ENCODE data around the gene SLC25A2.
"Not testable (repeated sequence)": the region's sequence is repeated elsewhere in the genome, so short reads cannot be mapped to it uniquely, and the experiment has no call there.

The SLC25A2 gene

DNA sequence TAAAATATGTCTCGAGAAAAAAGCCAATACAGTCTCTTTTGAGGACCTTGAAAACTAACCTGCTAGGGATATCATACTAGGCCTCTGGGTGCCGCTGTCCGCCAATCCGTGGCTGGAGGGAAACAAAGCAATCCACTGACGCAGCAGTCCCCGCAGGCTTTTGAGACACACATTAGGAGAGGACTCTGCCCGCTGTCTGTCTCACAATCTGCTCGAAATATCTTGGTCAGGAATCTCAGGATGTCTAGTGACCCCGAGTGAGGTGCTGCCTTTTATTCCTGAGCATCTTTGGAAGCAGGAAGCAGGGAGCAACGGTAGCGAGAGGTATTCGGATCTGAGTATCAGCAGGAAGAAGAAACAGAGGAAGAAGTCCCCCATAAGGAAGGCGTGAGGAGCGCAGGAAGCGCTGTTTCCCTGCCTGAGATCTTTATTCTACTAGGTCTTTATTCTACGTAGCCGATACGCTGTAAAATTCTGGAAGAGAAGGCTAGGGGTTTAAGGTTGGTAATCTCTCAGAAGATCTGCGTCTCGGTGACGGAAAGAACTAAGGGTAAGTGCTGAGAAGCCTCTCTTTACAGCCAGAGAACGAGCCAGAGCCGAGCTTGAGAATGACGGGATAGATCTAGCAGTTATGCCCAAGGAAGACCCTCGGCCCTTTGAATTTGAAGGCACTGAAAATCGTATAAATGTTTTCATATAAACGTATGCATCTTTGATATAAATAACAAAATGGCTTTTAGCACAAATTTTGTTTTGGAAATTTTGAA, 22.4 kb upstream of the SLC25A2 start:
- Mint-ChIP-seq H3K36me3 (ENCODE audit: low read depth) (peaks cover 25% of the 10 kb centered on the region), H3K27me3 (peaks cover 43% of the 10 kb centered on the region)

GRCh38 chr5:141322261-141322660, 18.4 kb upstream of the SLC25A2 start:
- Mint-ChIP-seq H3K9me3 (peaks cover 59% of the 10 kb centered on the region), H3K36me3 (ENCODE audit: low read depth) (peaks cover 52% of the 10 kb centered on the region), H3K4me3 (no peak overlapping the region), H3K4me1 (peaks cover 43% of the 10 kb centered on the region), H3K27ac (no peak overlapping the region), H3K27me3 (peaks cover 9% of the 10 kb centered on the region)
- DNase-seq, result no peak
- ATAC-seq, result no peak

More for the DNA sequence above, 22.4 kb upstream of the SLC25A2 start:
- H3K4me1 Mint-ChIP-seq, result peaks cover 14% of the 10 kb centered on the region
- DNase-seq (peak; percentile 61), ATAC-seq (peak; percentile 87)
- H3K9me3 Mint-ChIP-seq, result peaks cover 58% of the 10 kb centered on the region
- peak overlapping the region; percentile 85 for H3K4me3 Mint-ChIP-seq
- peak overlapping the region; percentile 76 for H3K27ac Mint-ChIP-seq

DNA sequence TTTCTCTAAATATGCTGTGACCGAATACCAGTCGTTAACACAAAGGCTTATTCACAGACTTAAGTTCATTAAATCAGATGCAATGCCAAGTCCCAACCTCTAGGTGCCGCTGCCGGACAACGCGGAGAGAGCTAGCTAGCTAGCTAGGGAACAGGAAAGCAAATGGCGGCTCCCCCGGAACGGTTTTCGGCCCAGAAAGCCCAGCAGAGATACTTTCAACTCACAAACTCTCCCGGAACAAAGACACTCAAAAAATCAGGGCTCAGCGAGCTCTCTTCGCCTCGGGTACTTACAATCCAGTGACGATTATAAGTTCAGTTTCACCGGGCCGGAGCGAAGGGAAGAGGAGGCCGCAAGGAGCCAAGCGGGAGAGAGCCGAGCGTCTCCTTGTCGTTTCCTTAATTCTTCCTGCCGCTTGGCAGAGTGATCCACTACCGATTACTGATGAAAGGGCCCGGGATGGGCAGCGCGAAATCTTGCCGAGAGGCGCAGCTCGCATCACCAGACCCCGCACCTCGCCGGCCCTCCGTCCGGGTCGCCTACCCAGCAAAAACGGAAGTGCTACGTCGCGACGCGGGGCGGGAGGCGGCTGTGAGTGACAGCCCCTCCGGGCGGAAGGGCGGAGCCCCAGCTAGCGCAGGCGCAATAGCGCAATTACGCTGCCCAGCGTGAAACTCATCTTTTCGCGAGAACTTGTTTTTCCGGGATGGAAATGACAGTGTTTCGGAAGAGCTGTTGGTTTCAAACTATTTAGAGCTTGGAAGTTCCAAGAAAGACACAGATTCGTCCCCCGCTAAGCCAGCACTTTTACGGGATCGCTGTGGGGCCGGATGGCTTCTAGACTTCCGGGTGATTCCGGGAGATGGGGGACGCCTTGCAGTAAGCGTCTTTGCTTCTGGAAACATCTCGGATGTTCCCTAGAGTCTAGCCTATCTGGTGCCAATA, 16.6 kb upstream of the SLC25A2 start, which contains the start of gene TAF7:
TSS of gene TAF7 (minus strand) at position 560 of the 945 bp plus-strand sequence. CDS start 740 bp downstream, outside the sequence.
- H3K36me3 Mint-ChIP-seq (ENCODE audit: low read depth), result peaks cover 63% of the 10 kb centered on the region
- peaks cover 40% of the 10 kb centered on the region for H3K4me1 Mint-ChIP-seq
- H3K4me3 Mint-ChIP-seq, result peak within 1 kb of the TSS; percentile 95
- peaks cover 55% of the 10 kb centered on the region for H3K9me3 Mint-ChIP-seq
- peak; percentile 96 for ATAC-seq
- H3K27me3 Mint-ChIP-seq, result no peaks in the 10 kb centered on the region
- DNase-seq, result peak; percentile 93
- peak within 1 kb of the TSS; percentile 97 for H3K27ac Mint-ChIP-seq

GRCh38 chr5:141319699-141320098, 15.8 kb upstream of the SLC25A2 start:
- Mint-ChIP-seq H3K27me3 (no peaks in the 10 kb centered on the region), H3K27ac (peak overlapping the region; percentile 97), H3K4me1 (peaks cover 41% of the 10 kb centered on the region), H3K36me3 (ENCODE audit: low read depth) (peaks cover 71% of the 10 kb centered on the region), H3K4me3 (peak overlapping the region; percentile 95), H3K9me3 (peaks cover 62% of the 10 kb centered on the region)
- ATAC-seq (no peak), DNase-seq (no peak)

- Mint-ChIP-seq H3K27ac (peak overlapping the region; percentile 37), H3K36me3 (ENCODE audit: low read depth) (peaks cover 74% of the 10 kb centered on the region), H3K9me3 (peaks cover 63% of the 10 kb centered on the region), H3K4me3 (peak overlapping the region; percentile 95), H3K4me1 (peaks cover 41% of the 10 kb centered on the region), H3K27me3 (no peaks in the 10 kb centered on the region)
- ATAC-seq (no peak), DNase-seq (no peak)
These were observed 15.4 kb upstream of the SLC25A2 start for GRCh38 chr5:141319202-141319601.

GRCh38 chr5:141316963-141317362, 13.1 kb upstream of the SLC25A2 start:
- H3K27ac Mint-ChIP-seq, H3K27me3 Mint-ChIP-seq, ATAC-seq, DNase-seq, H3K4me3 Mint-ChIP-seq: not testable (repeated sequence)
- Mint-ChIP-seq H3K36me3 (ENCODE audit: low read depth) (peaks cover 87% of the 10 kb centered on the region), H3K4me1 (peaks cover 37% of the 10 kb centered on the region), H3K9me3 (peaks cover 74% of the 10 kb centered on the region)

DNA sequence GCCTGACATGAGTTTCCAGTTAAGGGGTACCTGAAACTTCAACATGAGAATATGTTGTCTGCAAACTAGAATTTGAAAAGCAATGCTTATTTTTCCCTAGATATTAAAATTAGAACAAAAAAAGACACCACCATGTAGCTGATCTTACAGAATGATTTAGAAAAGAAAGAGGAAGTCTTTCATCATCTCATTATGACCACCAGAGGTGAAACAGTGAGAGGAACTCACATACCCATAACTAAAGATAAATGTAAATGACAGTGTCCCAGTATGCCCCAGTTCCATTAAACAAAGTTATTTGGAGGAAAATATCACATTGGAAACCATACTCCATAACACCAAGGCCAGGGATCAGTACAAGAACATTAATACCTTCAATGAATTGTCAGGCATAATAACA, 9.9 kb upstream of the SLC25A2 start:
- peaks cover 64% of the 10 kb centered on the region for H3K9me3 Mint-ChIP-seq
- no peak for ATAC-seq

GRCh38 chr5:141306630-141307029, 2.8 kb upstream of the SLC25A2 start:
- Mint-ChIP-seq H3K4me1 (no peaks in the 10 kb centered on the region), H3K36me3 (ENCODE audit: low read depth) (peaks cover 47% of the 10 kb centered on the region), H3K27me3 (no peaks in the 10 kb centered on the region), H3K27ac (no peak overlapping the region), H3K4me3 (no peak overlapping the region), H3K9me3 (peaks cover 57% of the 10 kb centered on the region)
- DNase-seq (no peak), ATAC-seq (no peak)

More for the DNA sequence above, 9.9 kb upstream of the SLC25A2 start:
- peaks cover 8% of the 10 kb centered on the region for H3K4me1 Mint-ChIP-seq
- no peak overlapping the region for H3K4me3 Mint-ChIP-seq
- no peak for DNase-seq
- no peaks in the 10 kb centered on the region for H3K27me3 Mint-ChIP-seq
- peaks cover 76% of the 10 kb centered on the region for H3K36me3 Mint-ChIP-seq (ENCODE audit: low read depth)
- H3K27ac Mint-ChIP-seq, result no peak overlapping the region

DNA sequence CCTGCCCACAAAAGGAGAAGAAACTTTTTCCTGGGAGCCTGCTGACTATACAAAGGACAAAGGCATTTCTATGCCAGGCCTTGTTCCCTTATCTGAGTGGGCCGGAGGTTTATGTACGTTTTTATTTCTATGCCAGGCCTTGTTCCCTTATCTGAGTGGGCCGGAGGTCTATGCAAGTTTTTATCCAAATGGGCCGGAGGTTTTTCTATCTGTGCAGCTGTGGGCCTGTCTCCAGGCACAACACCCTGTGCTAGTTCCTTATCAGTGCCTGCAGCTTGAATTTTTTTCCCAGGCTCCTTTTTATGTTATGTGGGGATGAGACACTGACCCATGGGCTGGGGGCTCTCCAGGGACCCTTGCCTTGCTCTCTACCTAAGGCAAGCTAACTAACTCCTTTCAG, 5.5 kb downstream of the SLC25A2 start:
- ATAC-seq (no peak), DNase-seq (no peak)
- no peak overlapping the region for H3K4me3 Mint-ChIP-seq
- no peak overlapping the region for H3K27ac Mint-ChIP-seq
- peaks cover 38% of the 10 kb centered on the region for H3K36me3 Mint-ChIP-seq (ENCODE audit: low read depth)
- H3K27me3 Mint-ChIP-seq, result no peaks in the 10 kb centered on the region
- H3K4me1 Mint-ChIP-seq, result no peaks in the 10 kb centered on the region
- H3K9me3 Mint-ChIP-seq, result peaks cover 55% of the 10 kb centered on the region

GRCh38 chr5:141272906-141273305, 30.9 kb downstream of the SLC25A2 start:
- H3K4me1 Mint-ChIP-seq, result no peaks in the 10 kb centered on the region
- DNase-seq, result no peak
- H3K4me3 Mint-ChIP-seq, result no peak overlapping the region
- no peak overlapping the region for H3K27ac Mint-ChIP-seq
- H3K27me3 Mint-ChIP-seq, result no peaks in the 10 kb centered on the region
- peaks cover 30% of the 10 kb centered on the region for H3K36me3 Mint-ChIP-seq (ENCODE audit: low read depth)
- peaks cover 65% of the 10 kb centered on the region for H3K9me3 Mint-ChIP-seq
- ATAC-seq, result no peak

GRCh38 chr5:141269195-141269594, 34.7 kb downstream of the SLC25A2 start:
- peaks cover 44% of the 10 kb centered on the region for H3K36me3 Mint-ChIP-seq (ENCODE audit: low read depth)
- H3K27ac Mint-ChIP-seq, result no peak overlapping the region
- no peak for DNase-seq
- ATAC-seq, result no peak
- no peak overlapping the region for H3K4me3 Mint-ChIP-seq
- peaks cover 71% of the 10 kb centered on the region for H3K9me3 Mint-ChIP-seq
- H3K27me3 Mint-ChIP-seq, result no peaks in the 10 kb centered on the region
- H3K4me1 Mint-ChIP-seq, result no peaks in the 10 kb centered on the region

DNA sequence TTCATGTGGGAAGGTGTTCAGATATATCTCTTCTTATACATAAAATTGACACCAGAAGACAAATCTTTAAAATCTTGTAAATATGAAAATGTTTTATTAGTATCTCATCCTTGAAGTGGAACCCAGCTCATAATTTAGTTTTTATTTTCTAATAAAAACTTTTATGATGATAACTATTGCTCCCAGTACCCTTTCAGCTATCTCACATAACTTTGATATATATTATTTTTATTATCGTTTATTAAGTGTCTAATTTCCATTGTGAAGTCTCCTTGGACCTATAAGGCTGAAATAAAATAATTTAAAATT, 42.7 kb downstream of the SLC25A2 start:
- H3K27me3 Mint-ChIP-seq, result no peaks in the 10 kb centered on the region
- peaks cover 74% of the 10 kb centered on the region for H3K9me3 Mint-ChIP-seq
- no peak for DNase-seq
- H3K4me1 Mint-ChIP-seq, result no peaks in the 10 kb centered on the region
- H3K27ac Mint-ChIP-seq, result no peak overlapping the region
- H3K4me3 Mint-ChIP-seq, result no peak overlapping the region
- H3K36me3 Mint-ChIP-seq (ENCODE audit: low read depth), result peaks cover 55% of the 10 kb centered on the region
- ATAC-seq, result no peak

GRCh38 chr5:141260458-141261237, 43.2 kb downstream of the SLC25A2 start:
- ATAC-seq, result no peak
- H3K36me3 Mint-ChIP-seq (ENCODE audit: low read depth), result peaks cover 54% of the 10 kb centered on the region
- DNase-seq, result no peak
- H3K27me3 Mint-ChIP-seq, result no peaks in the 10 kb centered on the region
- H3K9me3 Mint-ChIP-seq, result peaks cover 74% of the 10 kb centered on the region
- no peak overlapping the region for H3K4me3 Mint-ChIP-seq
- no peaks in the 10 kb centered on the region for H3K4me1 Mint-ChIP-seq
- no peak overlapping the region for H3K27ac Mint-ChIP-seq

DNA sequence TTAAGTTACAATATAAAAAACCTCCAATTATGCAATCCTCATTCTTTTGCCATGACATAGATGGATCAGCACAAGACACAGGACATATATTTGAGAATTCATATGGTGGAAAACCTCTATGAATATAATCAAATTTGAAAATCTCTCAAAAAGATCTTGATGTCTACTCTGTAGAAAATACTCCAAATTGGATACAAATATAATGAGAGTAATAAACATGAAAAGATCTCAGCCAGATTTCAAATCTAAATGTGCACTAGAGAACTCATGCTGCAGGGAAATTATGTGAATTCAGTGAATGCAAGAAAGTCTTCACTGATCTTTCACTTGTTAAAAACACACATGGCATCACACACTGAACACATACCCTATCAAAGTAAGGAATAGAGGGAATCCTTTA, 44.9 kb downstream of the SLC25A2 start:
- Mint-ChIP-seq H3K4me1 (no peaks in the 10 kb centered on the region), H3K36me3 (ENCODE audit: low read depth) (peaks cover 54% of the 10 kb centered on the region), H3K4me3 (no peak overlapping the region), H3K27ac (no peak overlapping the region), H3K27me3 (no peaks in the 10 kb centered on the region), H3K9me3 (peaks cover 77% of the 10 kb centered on the region)
- DNase-seq (no peak), ATAC-seq (no peak)
